ENCODE results near the gene TNC.

DNA sequence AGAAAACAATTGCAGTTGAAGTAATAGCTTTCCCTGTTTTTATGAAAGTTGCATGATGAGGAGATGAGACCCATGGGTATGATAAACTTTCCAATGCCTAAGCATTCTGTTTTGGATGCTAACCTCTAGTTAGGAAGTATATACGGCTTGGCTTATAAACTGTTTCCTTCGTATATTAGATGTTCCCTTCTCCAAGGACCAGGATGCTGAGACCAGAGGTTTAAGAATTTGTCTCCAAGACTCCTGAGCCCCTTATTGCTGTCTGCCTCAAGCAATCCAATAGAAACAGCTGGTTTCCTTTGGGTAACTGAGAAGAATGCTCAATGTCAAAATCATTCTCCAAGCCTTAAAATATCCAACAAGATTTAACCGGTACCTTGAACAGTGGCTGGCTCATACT lies 12.2 kb upstream of the TNC start:
- TF ChIP-seq, protein P1, sequence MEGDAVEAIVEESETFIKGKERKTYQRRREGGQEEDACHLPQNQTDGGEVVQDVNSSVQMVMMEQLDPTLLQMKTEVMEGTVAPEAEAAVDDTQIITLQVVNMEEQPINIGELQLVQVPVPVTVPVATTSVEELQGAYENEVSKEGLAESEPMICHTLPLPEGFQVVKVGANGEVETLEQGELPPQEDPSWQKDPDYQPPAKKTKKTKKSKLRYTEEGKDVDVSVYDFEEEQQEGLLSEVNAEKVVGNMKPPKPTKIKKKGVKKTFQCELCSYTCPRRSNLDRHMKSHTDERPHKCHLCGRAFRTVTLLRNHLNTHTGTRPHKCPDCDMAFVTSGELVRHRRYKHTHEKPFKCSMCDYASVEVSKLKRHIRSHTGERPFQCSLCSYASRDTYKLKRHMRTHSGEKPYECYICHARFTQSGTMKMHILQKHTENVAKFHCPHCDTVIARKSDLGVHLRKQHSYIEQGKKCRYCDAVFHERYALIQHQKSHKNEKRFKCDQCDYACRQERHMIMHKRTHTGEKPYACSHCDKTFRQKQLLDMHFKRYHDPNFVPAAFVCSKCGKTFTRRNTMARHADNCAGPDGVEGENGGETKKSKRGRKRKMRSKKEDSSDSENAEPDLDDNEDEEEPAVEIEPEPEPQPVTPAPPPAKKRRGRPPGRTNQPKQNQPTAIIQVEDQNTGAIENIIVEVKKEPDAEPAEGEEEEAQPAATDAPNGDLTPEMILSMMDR (IDR thresholded peaks at IDR 0.05) = no peak
- TF ChIP-seq EZH2 (IDR thresholded peaks at IDR 0.05; ENCODE audit: borderline replicate concordance, insufficient read depth, low read depth, low read length, poor library complexity, severe bottlenecking) = no peak

Measured in B cell (primary cell).